GM21528 (cell line): ENCODE measurements around the gene PAQR6.

Experiments used
- ATAC-seq: cut with Tn5 transposase; IDR thresholded peaks from one replicate; pipeline ENCODE4 v1.9.1; 2021; ENCODE audit warnings: mild to moderate bottlenecking, moderate library complexity; ENCODE audit not compliant: unreplicated experiment, low FRiP score

PAQR6 gene

DNA sequence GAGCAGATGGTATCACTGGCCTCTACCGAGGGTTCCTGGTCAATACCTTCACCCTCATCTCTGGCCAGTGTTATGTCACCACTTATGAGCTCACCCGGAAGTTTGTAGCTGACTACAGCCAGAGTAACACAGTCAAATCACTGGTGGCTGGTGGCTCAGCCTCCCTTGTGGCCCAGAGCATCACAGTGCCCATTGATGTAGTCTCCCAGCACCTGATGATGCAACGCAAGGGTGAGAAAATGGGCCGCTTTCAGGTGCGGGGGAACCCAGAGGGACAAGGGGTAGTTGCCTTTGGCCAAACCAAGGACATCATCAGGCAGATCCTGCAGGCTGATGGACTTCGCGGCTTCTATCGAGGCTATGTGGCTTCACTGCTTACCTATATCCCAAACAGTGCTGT, 47.8 kb downstream of the PAQR6 start:
- ATAC-seq, result no peak

DNA sequence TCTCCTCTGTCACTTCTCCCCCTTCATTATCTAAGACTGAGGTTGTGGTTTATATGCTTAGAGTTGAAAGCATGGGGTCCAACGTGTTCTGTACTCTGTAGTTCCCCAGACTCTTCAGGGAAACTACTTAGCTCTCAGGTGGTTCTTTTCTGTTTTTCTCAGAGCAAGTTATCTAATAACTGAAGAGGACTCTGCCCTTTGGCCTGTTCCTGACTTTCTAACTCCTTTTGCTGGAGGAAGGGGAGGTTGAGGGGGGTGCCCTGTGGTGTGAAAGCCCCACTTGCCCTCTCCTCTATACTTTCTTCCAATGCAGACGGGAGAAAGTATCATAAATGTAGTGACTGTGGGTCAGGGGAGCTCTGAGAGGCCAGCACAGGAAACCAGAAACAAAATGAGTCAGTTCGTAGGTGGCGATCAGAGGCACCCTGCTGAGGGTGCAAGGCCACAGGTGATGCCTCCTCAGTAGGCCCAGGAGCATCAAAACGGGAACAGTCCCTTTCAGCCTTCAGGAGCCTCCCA, 49.0 kb downstream of the PAQR6 start:
- ATAC-seq, result no peak

DNA sequence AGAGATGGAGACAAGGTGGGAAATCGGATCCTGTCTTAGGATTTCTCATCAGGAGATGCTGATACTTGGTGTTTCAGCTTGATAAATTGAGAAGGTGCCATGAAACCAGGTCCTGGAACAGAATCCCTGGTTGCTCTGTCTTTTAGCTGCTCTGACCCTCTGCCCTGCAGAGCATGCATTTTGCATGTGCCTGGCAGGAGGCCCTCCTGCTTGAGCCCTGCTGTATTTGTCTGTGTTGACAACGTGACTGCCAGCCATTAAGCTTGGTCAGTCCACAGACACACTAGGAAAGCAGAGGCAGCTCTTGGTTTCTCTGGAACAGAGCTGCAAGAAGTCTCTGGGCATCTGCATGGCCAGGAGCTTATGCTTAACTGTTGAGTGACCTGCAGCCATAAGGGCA, 51.4 kb downstream of the PAQR6 start:
- ATAC-seq, result no peak

GRCh38 chr1:156195853-156196252, 52.0 kb downstream of the PAQR6 start:
- ATAC-seq, result no peak

GRCh38 chr1:156194300-156194652, 53.6 kb downstream of the PAQR6 start:
- ATAC-seq, result peak; percentile 7

GRCh38 chr1:156193488-156194299, 54.2 kb downstream of the PAQR6 start, which contains the start of gene SLC25A44:
SLC25A44 (plus strand) TSS chr1:156194104; CDS start chr1:156199848, 5,744 bp downstream.
- peak; percentile 87 for ATAC-seq
